Measurements from ENCODE around the gene THAP2. TPM values are rescaled to one million over a fixed set of nuclear protein-coding genes. Genes with fewer than 3 reads are reported as not detected.

Gene THAP2
- total and polyA plus RNA-seq, 4 donors: 2.7 to 10.5 (median 4.1) TPM

- 86 to 87% methylated on average over 2 of the region's 2 CpGs for WGBS, 2 donors
- H3K9me3 ChIP-seq (ENCODE audit: control insufficient read depth in 4 of 4, insufficient read depth in 3 of 4, low read length in 3 of 4): no peaks in the 10 kb centered on the region
- no peak for ATAC-seq (ENCODE audit: insufficient read depth, low FRiP score)
- H3K36me3 ChIP-seq (ENCODE audit: control insufficient read depth in 4 of 4, insufficient read depth in 4 of 4, low read length in 4 of 4): peaks cover 9 to 23% (median 13%) of the 10 kb centered on the region in 4 donors
- DNase-seq: no peak
- no peaks in the 10 kb centered on the region for H3K27me3 ChIP-seq (ENCODE audit: control insufficient read depth in 3 of 3, insufficient read depth in 3 of 3, low read length in 2 of 3)
- H3K27ac ChIP-seq (ENCODE audit: low read depth in 1 of 2, low read length in 1 of 2): no peak overlapping the region
- TF ChIP-seq CTCF (IDR thresholded peaks at IDR 0.05; ENCODE audit: control extremely low read depth, extremely low read depth): no peak
- peaks cover 0 to 2% (median 0%) of the 10 kb centered on the region in 5 donors for H3K4me1 ChIP-seq (ENCODE audit: control insufficient read depth in 5 of 5, insufficient read depth in 5 of 5, low read length in 5 of 5)
- no peak overlapping the region for H3K4me3 ChIP-seq
- H3K9ac ChIP-seq (ENCODE audit: insufficient read depth in 1 of 2, low read length in 2 of 2): no peak overlapping the region
Measured at GRCh38 chr12:71703206-71703605, 39.1 kb downstream of the THAP2 start.

- no peak overlapping the region for H3K9ac ChIP-seq (ENCODE audit: insufficient read depth in 1 of 2, low read length in 2 of 2)
- H3K4me3 ChIP-seq: no peak overlapping the region
- no peaks in the 10 kb centered on the region for H3K27me3 ChIP-seq (ENCODE audit: control insufficient read depth in 3 of 3, insufficient read depth in 3 of 3, low read length in 2 of 3)
- TF ChIP-seq CTCF (IDR thresholded peaks at IDR 0.05; ENCODE audit: control extremely low read depth, extremely low read depth): no peak
- H3K27ac ChIP-seq (ENCODE audit: low read depth in 1 of 2, low read length in 1 of 2): no peak overlapping the region
- peaks cover 0 to 10% (median 5%) of the 10 kb centered on the region in 4 donors for H3K36me3 ChIP-seq (ENCODE audit: control insufficient read depth in 4 of 4, insufficient read depth in 4 of 4, low read length in 4 of 4)
- ATAC-seq (ENCODE audit: insufficient read depth, low FRiP score) (no peak), DNase-seq (no peak)
- H3K9me3 ChIP-seq (ENCODE audit: control insufficient read depth in 4 of 4, insufficient read depth in 3 of 4, low read length in 3 of 4): no peaks in the 10 kb centered on the region
- whole genome bisulfite sequencing, 2 donors: 81 to 92% methylated on average over 2 of the region's 2 CpGs
- peaks cover 0 to 2% (median 0%) of the 10 kb centered on the region in 5 donors for H3K4me1 ChIP-seq (ENCODE audit: control insufficient read depth in 5 of 5, insufficient read depth in 5 of 5, low read length in 5 of 5)
Measured at GRCh38 chr12:71704920-71705319, 40.8 kb downstream of the THAP2 start.

GRCh38 chr12:71708658-71709057, 44.6 kb downstream of the THAP2 start:
- Histone ChIP-seq H3K4me3 (no peak overlapping the region), H3K36me3 (ENCODE audit: control insufficient read depth in 4 of 4, insufficient read depth in 4 of 4, low read length in 4 of 4) (peaks cover 0 to 3% (median under 1%) of the 10 kb centered on the region in 4 donors), H3K9me3 (ENCODE audit: control insufficient read depth in 4 of 4, insufficient read depth in 3 of 4, low read length in 3 of 4) (peaks cover 0 to 4% (median 0%) of the 10 kb centered on the region in 4 donors), H3K9ac (ENCODE audit: insufficient read depth in 1 of 2, low read length in 2 of 2) (no peak overlapping the region), H3K27me3 (ENCODE audit: control insufficient read depth in 3 of 3, insufficient read depth in 3 of 3, low read length in 2 of 3) (no peaks in the 10 kb centered on the region), H3K4me1 (ENCODE audit: control insufficient read depth in 5 of 5, insufficient read depth in 5 of 5, low read length in 5 of 5) (peaks cover 0 to 2% (median 0%) of the 10 kb centered on the region in 5 donors), H3K27ac (ENCODE audit: low read depth in 1 of 2, low read length in 1 of 2) (no peak overlapping the region)
- WGBS, 2 donors: 99 to 100% methylated on average over 1 of the region's 1 CpG
- no peak for TF ChIP-seq CTCF (IDR thresholded peaks at IDR 0.05; ENCODE audit: control extremely low read depth, extremely low read depth)
- no peak for DNase-seq
- ATAC-seq (ENCODE audit: insufficient read depth, low FRiP score): no peak
